SK-N-MC (cell line): ENCODE data around the gene ZNF865.

Experiments
- EZH2 ChIP-seq: fragments of 200-600 bp; sonication (generic); IDR thresholded peaks from one replicate; pipeline ENCODE4 v1.6.1; 2017; ENCODE audit warnings: antibody characterized with exemption
- POLR2AphosphoS5 ChIP-seq: IDR thresholded peaks from 2 replicates; pipeline ENCODE4 v1.6.1; 2012; ENCODE audit warnings: mild to moderate bottlenecking, low read depth, low read length, borderline replicate concordance

DNA sequence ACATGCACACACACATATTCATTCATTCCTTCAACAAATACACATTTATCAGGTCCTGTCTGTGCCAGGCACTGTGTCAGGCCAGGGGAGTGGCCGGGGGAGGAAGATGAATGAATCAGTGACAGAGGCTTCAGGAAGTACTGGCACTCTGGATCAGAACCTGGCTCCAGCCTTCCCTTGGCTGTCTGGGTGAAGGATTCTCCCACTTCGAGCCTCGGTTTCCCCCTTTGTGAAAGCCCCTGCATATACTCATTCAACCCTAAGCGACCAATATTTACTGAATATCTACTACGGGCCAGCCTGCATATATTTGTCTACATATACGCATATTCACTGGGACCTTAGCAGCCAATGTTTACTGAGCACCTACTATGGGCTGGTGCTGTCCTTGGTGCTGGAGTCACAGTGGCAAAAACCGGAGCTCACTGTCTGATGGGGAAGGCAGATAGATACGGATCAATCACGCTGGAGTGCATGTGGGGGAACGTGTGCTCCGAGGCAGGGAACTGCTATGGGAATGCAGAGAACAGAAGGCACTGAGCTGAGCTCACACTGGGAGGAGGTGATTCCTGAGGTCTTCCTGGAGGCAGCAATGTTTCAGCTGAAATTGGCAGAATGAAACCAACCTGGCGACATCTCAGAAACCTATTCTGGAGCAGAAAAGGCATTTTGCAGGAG lies 24.2 kb upstream of the ZNF865 start:
- no peak for TF ChIP-seq POLR2AphosphoS5
- TF ChIP-seq EZH2, result no peak
